Neutrophil (primary cell): Measurements from ENCODE around the gene SERP2.

Experiments
- H3K27ac ChIP-seq: fragments of 200-600 bp; sonication (generic); 2 replicates; pipeline ENCODE4 v1.5.1; 2016; ENCODE audit warnings: mild to moderate bottlenecking, moderate library complexity
- H3K27me3 ChIP-seq: fragments of 200-600 bp; sonication (generic); 2 replicates; pipeline ENCODE4 v1.6.0; 2016; ENCODE audit warnings: mild to moderate bottlenecking
- H3K36me3 ChIP-seq: fragments of 200-600 bp; sonication (generic); 2 replicates; pipeline ENCODE4 v1.5.1; 2017
- H3K4me1 ChIP-seq, 2 experiments: fragments of 200-600 bp in 1 of 2; sonication (generic) in 1 of 2; 1 replicate in 1 of 2; 2 replicates in 1 of 2; pipeline versions ENCODE4 v1.5.1 to v1.6.1; 2013 to 2016; ENCODE audit warnings: low read depth in 1 of 2, low read length in 1 of 2, mild to moderate bottlenecking in 1 of 2, moderate library complexity in 1 of 2; ENCODE audit not compliant: control insufficient read depth in 1 of 2, insufficient read depth in 1 of 2
- H3K4me3 ChIP-seq, 2 experiments: fragments of 200-600 bp in 1 of 2; sonication (generic) in 1 of 2; 1 replicate in 1 of 2; 2 replicates in 1 of 2; pipeline ENCODE4 v1.5.1; 2013 to 2016; ENCODE audit warnings: low read depth in 1 of 2, low read length in 1 of 2, mild to moderate bottlenecking in 1 of 2, moderate library complexity in 1 of 2
- H3K9me3 ChIP-seq: fragments of 200-600 bp; sonication (generic); 2 replicates; pipeline ENCODE4 v1.5.1; 2016
- CTCF ChIP-seq: fragments of 200-600 bp; sonication (generic); IDR thresholded peaks from 2 replicates; pipeline ENCODE4 v1.5.1; 2016; ENCODE audit warnings: antibody characterized with exemption

The SERP2 gene

GRCh38 chr13:44373247-44373600 is 400 bp upstream of the SERP2 start:
- no peaks in the 10 kb centered on the region for H3K9me3 ChIP-seq
- H3K27me3 ChIP-seq, result peaks cover 78% of the 10 kb centered on the region
- no peak overlapping the region for H3K4me3 ChIP-seq
- no peak for TF ChIP-seq CTCF
- H3K4me1 ChIP-seq, result peaks cover 0 to 6% of the 10 kb centered on the region in 2 experiments
- no peak overlapping the region for H3K27ac ChIP-seq
- no peaks in the 10 kb centered on the region for H3K36me3 ChIP-seq

- no peaks in the 10 kb centered on the region for H3K9me3 ChIP-seq
- TF ChIP-seq CTCF, result no peak
- no peak overlapping the region for H3K4me3 ChIP-seq
- H3K27me3 ChIP-seq, result peaks cover 69% of the 10 kb centered on the region
- H3K4me1 ChIP-seq, result peaks cover 0 to 10% of the 10 kb centered on the region in 2 experiments
- no peak overlapping the region for H3K27ac ChIP-seq
- no peaks in the 10 kb centered on the region for H3K36me3 ChIP-seq
Measured at GRCh38 chr13:44374348-44374712, 706 bp downstream of the SERP2 start.

- peaks cover 0 to 10% of the 10 kb centered on the region in 2 experiments for H3K4me1 ChIP-seq
- no peak overlapping the region for H3K4me3 ChIP-seq
- no peak for TF ChIP-seq CTCF
- no peaks in the 10 kb centered on the region for H3K9me3 ChIP-seq
- H3K27ac ChIP-seq, result no peak overlapping the region
- H3K36me3 ChIP-seq, result no peaks in the 10 kb centered on the region
- H3K27me3 ChIP-seq, result peaks cover 39% of the 10 kb centered on the region
Measured at GRCh38 chr13:44378277-44378676, 4.7 kb downstream of the SERP2 start.

GRCh38 chr13:44379885-44380284 is 6.3 kb downstream of the SERP2 start:
- H3K4me3 ChIP-seq, result no peak overlapping the region
- H3K9me3 ChIP-seq, result no peaks in the 10 kb centered on the region
- H3K27me3 ChIP-seq, result peaks cover 23% of the 10 kb centered on the region
- no peak for TF ChIP-seq CTCF
- H3K4me1 ChIP-seq, result peaks cover 0 to 4% of the 10 kb centered on the region in 2 experiments
- H3K36me3 ChIP-seq, result no peaks in the 10 kb centered on the region
- no peak overlapping the region for H3K27ac ChIP-seq

- Histone ChIP-seq H3K4me3 (no peak overlapping the region), H3K36me3 (no peaks in the 10 kb centered on the region), H3K27me3 (peaks cover 16% of the 10 kb centered on the region), H3K9me3 (no peaks in the 10 kb centered on the region), H3K4me1 (peaks cover 0 to 4% of the 10 kb centered on the region in 2 experiments), H3K27ac (no peak overlapping the region)
- no peak for TF ChIP-seq CTCF
Measured at GRCh38 chr13:44380404-44381165, 7.0 kb downstream of the SERP2 start.
